ENCODE results near the gene ADAT3. TPM values are rescaled to one million over a fixed set of nuclear protein-coding genes. Genes with fewer than 3 reads are reported as not detected.

ADAT3 gene
- total and polyA plus RNA-seq, 4 donors, result 4.0 to 11.9 (median 6.8) TPM

DNA sequence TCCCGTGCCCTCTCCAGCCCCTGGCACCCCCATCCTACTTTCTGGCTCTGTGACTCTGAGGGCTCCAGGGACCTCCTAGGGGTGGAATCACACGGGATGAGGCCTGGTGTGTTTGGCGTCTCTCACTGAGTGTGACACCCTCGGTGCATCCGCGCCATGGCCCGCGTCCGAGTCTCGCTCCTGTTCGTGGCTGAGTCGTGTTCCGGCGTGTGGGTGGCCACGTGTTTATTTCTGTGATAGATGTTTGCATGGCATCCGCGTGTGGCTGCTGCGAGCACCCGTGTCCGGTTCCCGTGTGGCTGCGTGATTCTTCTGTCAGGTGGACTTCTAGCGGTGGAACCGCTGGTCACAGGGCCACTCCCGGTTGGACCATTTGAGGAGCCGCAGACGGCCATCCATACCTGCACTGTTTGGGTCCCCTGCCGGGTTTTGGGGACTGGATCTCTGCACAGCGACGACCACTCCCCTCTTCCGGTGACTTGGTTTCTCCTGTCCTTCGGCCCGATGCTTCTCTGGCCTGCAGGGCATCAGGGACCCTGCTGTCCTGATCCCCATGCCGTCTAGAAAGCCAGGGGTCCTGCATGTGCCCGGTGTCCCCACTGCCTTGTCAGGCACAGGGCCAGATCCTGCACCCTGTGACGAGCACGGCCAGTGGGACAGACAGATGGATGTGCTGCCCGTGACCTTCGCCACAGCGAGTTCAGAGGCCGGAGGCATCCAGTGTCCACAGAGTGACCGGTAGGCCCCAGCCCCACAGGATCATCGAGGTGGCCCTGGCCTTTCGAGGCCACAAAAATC, 44.3 kb downstream of the ADAT3 start:
- no peak overlapping the region for H3K9ac ChIP-seq (ENCODE audit: insufficient read depth in 1 of 2, low read length in 2 of 2)
- H3K36me3 ChIP-seq (ENCODE audit: control insufficient read depth in 4 of 4, insufficient read depth in 4 of 4, low read length in 4 of 4), result peaks cover 0 to 22% (median 2%) of the 10 kb centered on the region in 4 donors
- no peak for ATAC-seq (ENCODE audit: insufficient read depth, low FRiP score)
- peaks cover 0 to 5% (median 0%) of the 10 kb centered on the region in 5 donors for H3K4me1 ChIP-seq (ENCODE audit: control insufficient read depth in 5 of 5, insufficient read depth in 5 of 5, low read length in 5 of 5)
- H3K4me3 ChIP-seq, result no peak overlapping the region
- H3K9me3 ChIP-seq (ENCODE audit: control insufficient read depth in 4 of 4, insufficient read depth in 3 of 4, low read length in 3 of 4), result no peaks in the 10 kb centered on the region
- TF ChIP-seq, protein P1, sequence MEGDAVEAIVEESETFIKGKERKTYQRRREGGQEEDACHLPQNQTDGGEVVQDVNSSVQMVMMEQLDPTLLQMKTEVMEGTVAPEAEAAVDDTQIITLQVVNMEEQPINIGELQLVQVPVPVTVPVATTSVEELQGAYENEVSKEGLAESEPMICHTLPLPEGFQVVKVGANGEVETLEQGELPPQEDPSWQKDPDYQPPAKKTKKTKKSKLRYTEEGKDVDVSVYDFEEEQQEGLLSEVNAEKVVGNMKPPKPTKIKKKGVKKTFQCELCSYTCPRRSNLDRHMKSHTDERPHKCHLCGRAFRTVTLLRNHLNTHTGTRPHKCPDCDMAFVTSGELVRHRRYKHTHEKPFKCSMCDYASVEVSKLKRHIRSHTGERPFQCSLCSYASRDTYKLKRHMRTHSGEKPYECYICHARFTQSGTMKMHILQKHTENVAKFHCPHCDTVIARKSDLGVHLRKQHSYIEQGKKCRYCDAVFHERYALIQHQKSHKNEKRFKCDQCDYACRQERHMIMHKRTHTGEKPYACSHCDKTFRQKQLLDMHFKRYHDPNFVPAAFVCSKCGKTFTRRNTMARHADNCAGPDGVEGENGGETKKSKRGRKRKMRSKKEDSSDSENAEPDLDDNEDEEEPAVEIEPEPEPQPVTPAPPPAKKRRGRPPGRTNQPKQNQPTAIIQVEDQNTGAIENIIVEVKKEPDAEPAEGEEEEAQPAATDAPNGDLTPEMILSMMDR (IDR thresholded peaks at IDR 0.05; ENCODE audit: control extremely low read depth, extremely low read depth), result no peak
- H3K27ac ChIP-seq (ENCODE audit: low read depth in 1 of 2, low read length in 1 of 2), result no peak overlapping the region
- 94 to 95% methylated on average over 44 of the region's 44 CpGs for WGBS, 2 donors
- no peak for DNase-seq
- no peaks in the 10 kb centered on the region for H3K27me3 ChIP-seq (ENCODE audit: control insufficient read depth in 3 of 3, insufficient read depth in 3 of 3, low read length in 2 of 3)

DNA sequence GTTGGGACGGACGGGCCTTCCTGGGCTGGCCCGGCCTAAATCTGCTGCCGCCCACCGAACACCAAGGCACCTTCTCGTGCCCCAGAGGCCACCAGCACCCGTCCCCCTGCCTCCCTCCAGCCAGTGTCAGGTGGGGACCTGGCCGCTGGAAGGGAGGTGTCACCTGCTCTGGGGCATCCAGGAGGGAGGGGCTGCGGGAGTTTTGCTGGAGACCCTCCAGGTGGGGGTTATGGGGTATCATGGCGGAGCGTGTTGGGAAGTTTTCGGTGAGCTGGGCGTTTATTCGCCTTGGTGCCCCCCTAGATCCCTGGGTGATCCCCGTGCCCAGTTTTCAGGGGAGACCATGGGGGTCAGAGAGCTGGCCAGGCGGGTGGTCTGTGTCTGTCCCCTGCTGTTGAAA, 45.4 kb downstream of the ADAT3 start:
- Histone ChIP-seq H3K9ac (ENCODE audit: insufficient read depth in 1 of 2, low read length in 2 of 2) (no peak overlapping the region), H3K4me1 (ENCODE audit: control insufficient read depth in 5 of 5, insufficient read depth in 5 of 5, low read length in 5 of 5) (peaks cover 0 to 3% (median 0%) of the 10 kb centered on the region in 5 donors), H3K4me3 (no peak overlapping the region), H3K36me3 (ENCODE audit: control insufficient read depth in 4 of 4, insufficient read depth in 4 of 4, low read length in 4 of 4) (peaks cover 0 to 23% (median 2%) of the 10 kb centered on the region in 4 donors), H3K9me3 (ENCODE audit: control insufficient read depth in 4 of 4, insufficient read depth in 3 of 4, low read length in 3 of 4) (no peaks in the 10 kb centered on the region), H3K27ac (ENCODE audit: low read depth in 1 of 2, low read length in 1 of 2) (no peak overlapping the region), H3K27me3 (ENCODE audit: control insufficient read depth in 3 of 3, insufficient read depth in 3 of 3, low read length in 2 of 3) (no peaks in the 10 kb centered on the region)
- DNase-seq (no peak), ATAC-seq (ENCODE audit: insufficient read depth, low FRiP score) (no peak)
- WGBS, 2 donors, result 98 to 99% methylated on average over 16 of the region's 16 CpGs
- TF ChIP-seq, protein P1 (IDR thresholded peaks at IDR 0.05; ENCODE audit: control extremely low read depth, extremely low read depth), result no peak

DNA sequence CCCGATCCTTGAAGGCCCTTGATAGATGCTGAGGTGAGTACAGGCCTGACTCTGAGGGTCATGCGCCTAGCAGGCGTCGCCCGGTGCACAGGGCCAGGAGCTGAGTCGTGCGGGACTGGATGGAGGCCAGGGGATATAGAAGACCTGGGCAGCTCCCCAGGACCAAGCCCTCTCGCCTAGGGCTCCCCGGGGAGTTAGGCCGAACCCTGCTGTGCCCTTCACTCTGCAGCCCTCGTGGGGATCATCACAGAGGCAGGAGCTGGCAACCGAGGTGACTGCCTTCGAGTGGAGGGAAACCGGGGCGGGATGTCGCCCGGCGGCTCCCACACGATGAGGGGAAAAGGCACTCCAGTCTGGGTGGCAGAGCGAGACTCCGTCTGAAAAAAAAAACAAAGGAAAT, 47.4 kb downstream of the ADAT3 start:
- H3K27me3 ChIP-seq (ENCODE audit: control insufficient read depth in 3 of 3, insufficient read depth in 3 of 3, low read length in 2 of 3), result no peaks in the 10 kb centered on the region
- TF ChIP-seq, protein P1 (IDR thresholded peaks at IDR 0.05; ENCODE audit: control extremely low read depth, extremely low read depth), result no peak
- WGBS, 2 donors, result 91 to 94% methylated on average over 21 of the region's 21 CpGs
- no peak for ATAC-seq (ENCODE audit: insufficient read depth, low FRiP score)
- H3K36me3 ChIP-seq (ENCODE audit: control insufficient read depth in 4 of 4, insufficient read depth in 4 of 4, low read length in 4 of 4), result peaks cover 0 to 26% (median 2%) of the 10 kb centered on the region in 4 donors
- no peak for DNase-seq
- no peak overlapping the region for H3K4me3 ChIP-seq
- no peaks in the 10 kb centered on the region for H3K9me3 ChIP-seq (ENCODE audit: control insufficient read depth in 4 of 4, insufficient read depth in 3 of 4, low read length in 3 of 4)
- no peak overlapping the region for H3K27ac ChIP-seq (ENCODE audit: low read depth in 1 of 2, low read length in 1 of 2)
- H3K4me1 ChIP-seq (ENCODE audit: control insufficient read depth in 5 of 5, insufficient read depth in 5 of 5, low read length in 5 of 5), result peaks cover 0 to 1% (median 0%) of the 10 kb centered on the region in 5 donors
- no peak overlapping the region for H3K9ac ChIP-seq (ENCODE audit: insufficient read depth in 1 of 2, low read length in 2 of 2)
